Smooth muscle cell (in vitro differentiated cells): ENCODE data around the gene INTS3. TPM values are rescaled to one million over a fixed set of nuclear protein-coding genes. Genes with fewer than 3 reads are reported as not detected.

Source experiments
- DNase-seq: peaks from one replicate; lab custom pipeline; 2025; ENCODE audit not compliant: unreplicated experiment; lab: John Stamatoyannopoulos, UW
- H2AFZ ChIP-seq: fragments of 200-600 bp; sonication (generic); 2 replicates; pipeline ENCODE4 v1.6.0; 2016; ENCODE audit warnings: antibody characterized with exemption, low read depth, mild to moderate bottlenecking
- H3F3A ChIP-seq: fragments of 200-600 bp; sonication (generic); 2 replicates; pipeline ENCODE4 v1.6.0; 2017; ENCODE audit warnings: antibody characterized with exemption, low read depth
- H3K27ac ChIP-seq: fragments of 200-600 bp; sonication (generic); 2 replicates; pipeline ENCODE4 v1.5.1; 2016; ENCODE audit warnings: low read depth, mild to moderate bottlenecking
- H3K27me3 ChIP-seq: fragments of 200-600 bp; sonication (generic); 2 replicates; pipeline ENCODE4 v1.6.1; 2016; ENCODE audit warnings: low read depth, mild to moderate bottlenecking
- H3K36me3 ChIP-seq: fragments of 200-600 bp; sonication (generic); 2 replicates; pipeline ENCODE4 v1.5.1; 2016; ENCODE audit warnings: low read depth
- H3K4me1 ChIP-seq: fragments of 200-600 bp; sonication (generic); 2 replicates; pipeline ENCODE4 v1.5.1; 2016; ENCODE audit warnings: low read depth
- H3K4me2 ChIP-seq: fragments of 200-600 bp; sonication (generic); 2 replicates; pipeline ENCODE4 v1.6.0; 2016; ENCODE audit warnings: mild to moderate bottlenecking
- H3K4me3 ChIP-seq: fragments of 200-600 bp; sonication (generic); 2 replicates; pipeline ENCODE4 v1.5.1; 2016; ENCODE audit warnings: mild to moderate bottlenecking
- H3K79me2 ChIP-seq: fragments of 200-600 bp; sonication (generic); 2 replicates; pipeline ENCODE4 v1.6.0; 2016; ENCODE audit warnings: low read depth, mild to moderate bottlenecking
- H3K9ac ChIP-seq: fragments of 200-600 bp; sonication (generic); 2 replicates; pipeline ENCODE4 v1.6.0; 2016; ENCODE audit warnings: low read depth
- H3K9me3 ChIP-seq: fragments of 200-600 bp; sonication (generic); replicated peaks from 2 replicates; pipeline ENCODE4 v1.5.1; 2016; ENCODE audit warnings: low read depth
- H4K20me1 ChIP-seq: fragments of 200-600 bp; sonication (generic); 2 replicates; pipeline ENCODE4 v1.6.0; 2016; ENCODE audit warnings: low read depth
- CTCF ChIP-seq: fragments of 200-600 bp; sonication (generic); IDR thresholded peaks from 2 replicates; pipeline ENCODE4 v1.5.1; 2017; ENCODE audit warnings: borderline replicate concordance, mild to moderate bottlenecking, antibody characterized with exemption; ENCODE audit not compliant: insufficient read depth, poor library complexity, severe bottlenecking
- WGBS: methylation state at CpG from one replicate; pipeline ENCODE4 v1.1.7; 2016; ENCODE audit warnings: low lambda C conversion rate; 5-methylcytosine and 5-hydroxymethylcytosine counted together
- polyA plus RNA-seq: library from polyadenylated mRNA; unstranded; fragments of >200 nt; fragmentation: Nextera tagmentation; extraction: Ambion mirVana; gene quantifications from 2 replicates; pipeline ENCODE4 v1.2.1, GENCODE V29; 2016
- total RNA-seq: library from RNA; depleted of rRNA; stranded (reverse); fragments of >200 nt; gene quantifications from 2 replicates; pipeline ENCODE4 v1.2.3, GENCODE V29; 2014

Gene INTS3
- total and polyA plus RNA-seq, 2 experiments from 2014 or later = 22.3 to 33.6 TPM

GRCh38 chr1:153774780-153775457 lies 47.1 kb downstream of the INTS3 start, which contains the start of gene SLC27A3:
SLC27A3 (plus strand) TSS chr1:153775407; CDS start chr1:153775498, 91 bp downstream.
- H3K27ac ChIP-seq = peak within 1 kb of the TSS; percentile 46
- H3K4me2 ChIP-seq = peak within 1 kb of the TSS; percentile 98
- H3K36me3 ChIP-seq = no peaks in the 10 kb centered on the region
- TF ChIP-seq CTCF = no peak
- peaks cover 18% of the 10 kb centered on the region for H3F3A ChIP-seq
- no peaks in the 10 kb centered on the region for H3K9me3 ChIP-seq
- peak within 1 kb of the TSS; percentile 70 for H3K4me3 ChIP-seq
- H2AFZ ChIP-seq = no peak within 1 kb of the TSS
- no peak for DNase-seq
- H3K4me1 ChIP-seq = peaks cover 10% of the 10 kb centered on the region
- no peaks in the 10 kb centered on the region for H3K27me3 ChIP-seq
- peaks cover 10% of the 10 kb centered on the region for H3K79me2 ChIP-seq
- H4K20me1 ChIP-seq = no peaks in the 10 kb centered on the region
- H3K9ac ChIP-seq = no peak within 1 kb of the TSS
- WGBS = 7% methylated on average over 29 of the region's 35 CpGs

GRCh38 chr1:153775458-153776327 lies 47.8 kb downstream of the INTS3 start:
- peak; percentile 42 for DNase-seq
- 1% methylated on average over 61 of the region's 83 CpGs for WGBS

GRCh38 chr1:153776352-153776751 lies 48.5 kb downstream of the INTS3 start:
- Histone ChIP-seq H2AFZ (no peak overlapping the region), H3K4me3 (peak overlapping the region; percentile 70)
- no peak for DNase-seq

More at GRCh38 chr1:153775458-153776327, 47.8 kb downstream of the INTS3 start:
- H3K4me1 ChIP-seq = peaks cover 10% of the 10 kb centered on the region
- TF ChIP-seq CTCF = no peak
- no peaks in the 10 kb centered on the region for H3K9me3 ChIP-seq
- H3F3A ChIP-seq = peaks cover 18% of the 10 kb centered on the region
- no peak overlapping the region for H3K9ac ChIP-seq
- H4K20me1 ChIP-seq = no peaks in the 10 kb centered on the region
- no peaks in the 10 kb centered on the region for H3K36me3 ChIP-seq
- no peaks in the 10 kb centered on the region for H3K27me3 ChIP-seq
- H3K27ac ChIP-seq = no peak overlapping the region
- no peak overlapping the region for H2AFZ ChIP-seq
- H3K4me3 ChIP-seq = peak overlapping the region; percentile 70
- H3K4me2 ChIP-seq = peak overlapping the region; percentile 98
- H3K79me2 ChIP-seq = peaks cover 10% of the 10 kb centered on the region

More at GRCh38 chr1:153776352-153776751, 48.5 kb downstream of the INTS3 start:
- Histone ChIP-seq H3K27me3 (no peaks in the 10 kb centered on the region), H3K4me1 (peaks cover 10% of the 10 kb centered on the region), H3K9ac (no peak overlapping the region), H3K9me3 (no peaks in the 10 kb centered on the region), H3F3A (peaks cover 18% of the 10 kb centered on the region), H3K79me2 (peaks cover 10% of the 10 kb centered on the region), H3K27ac (no peak overlapping the region), H3K4me2 (peak overlapping the region; percentile 98), H3K36me3 (no peaks in the 10 kb centered on the region), H4K20me1 (no peaks in the 10 kb centered on the region)
- no peak for TF ChIP-seq CTCF
- 69% methylated on average over 10 of the region's 10 CpGs for WGBS
